ENCODE data around the gene ZNF555. TPM values are rescaled to one million over a fixed set of nuclear protein-coding genes. Genes with fewer than 3 reads are reported as not detected.
"Not testable (repeated sequence)": the region's sequence is repeated elsewhere in the genome, so short reads cannot be mapped to it uniquely, and the experiment has no call there.

The ZNF555 gene
- 1 to 10 TPM; 3.9 to 7.3 (median 4.8) TPM for total RNA-seq

GRCh38 chr19:2840794-2841791 lies at the start of gene ZNF555:
TSS of gene ZNF555 (plus strand) at chr19:2841475. CDS start at chr19:2841573, 98 bp downstream.
- DNase-seq (ENCODE audit: low spot score) (peak; percentile 98), ATAC-seq (ENCODE audit: low FRiP score) (peak; percentile 99)
- TF ChIP-seq CTCF (IDR thresholded peaks at IDR 0.05) = peak in 1 of 3 donors; percentile 43

DNA sequence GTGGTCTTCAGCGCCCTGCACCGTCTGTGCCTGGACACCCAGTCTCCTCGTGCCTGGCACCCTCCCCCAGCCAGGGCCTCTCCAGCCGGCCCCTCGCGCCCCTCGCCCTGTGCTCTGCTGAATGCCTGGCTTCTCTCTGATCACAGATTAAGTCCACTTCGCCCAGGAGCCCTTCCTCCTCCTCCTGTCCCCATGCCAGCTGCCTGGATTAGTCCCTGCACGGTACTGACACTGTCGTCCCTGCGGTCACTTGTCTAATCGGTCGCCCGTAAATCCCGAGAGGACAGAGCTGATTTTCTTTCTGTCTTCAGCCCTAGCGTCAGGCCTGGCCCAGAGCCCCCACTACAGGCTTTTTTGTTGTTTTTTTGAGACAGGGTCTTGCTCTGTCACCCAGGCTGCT lies 49.4 kb upstream of the ZNF555 start:
- ATAC-seq (ENCODE audit: low FRiP score) = no peak
- no peak for TF ChIP-seq CTCF (IDR thresholded peaks at IDR 0.05)

DNA sequence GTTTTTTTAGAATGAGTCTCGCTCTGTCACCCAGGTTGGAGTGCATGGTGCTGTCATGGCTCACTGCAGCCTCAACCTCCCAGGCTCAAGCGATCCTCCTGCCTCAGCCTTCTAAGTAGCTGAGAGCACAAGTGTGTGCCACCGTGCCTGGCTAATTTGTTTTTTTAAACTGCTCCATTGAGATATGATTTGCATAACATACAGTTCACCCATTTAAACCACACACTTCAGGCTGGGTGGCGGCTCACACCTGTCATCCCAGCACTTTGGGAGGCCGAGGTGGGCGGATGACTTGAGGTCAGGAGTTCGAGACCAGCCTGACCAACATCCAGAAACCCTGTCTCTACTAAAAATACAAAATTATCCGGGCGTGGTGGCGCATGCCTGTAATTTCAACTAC lies 48.6 kb upstream of the ZNF555 start:
- DNase-seq (ENCODE audit: low spot score); ATAC-seq (ENCODE audit: low FRiP score): not testable (repeated sequence)

More for the DNA sequence above, 49.4 kb upstream of the ZNF555 start:
- no peak for DNase-seq (ENCODE audit: low spot score)

GRCh38 chr19:2793126-2793525 lies 48.1 kb upstream of the ZNF555 start:
- no peak for TF ChIP-seq CTCF (IDR thresholded peaks at IDR 0.05)
- no peak for ATAC-seq (ENCODE audit: low FRiP score)
- DNase-seq (ENCODE audit: low spot score) = no peak

DNA sequence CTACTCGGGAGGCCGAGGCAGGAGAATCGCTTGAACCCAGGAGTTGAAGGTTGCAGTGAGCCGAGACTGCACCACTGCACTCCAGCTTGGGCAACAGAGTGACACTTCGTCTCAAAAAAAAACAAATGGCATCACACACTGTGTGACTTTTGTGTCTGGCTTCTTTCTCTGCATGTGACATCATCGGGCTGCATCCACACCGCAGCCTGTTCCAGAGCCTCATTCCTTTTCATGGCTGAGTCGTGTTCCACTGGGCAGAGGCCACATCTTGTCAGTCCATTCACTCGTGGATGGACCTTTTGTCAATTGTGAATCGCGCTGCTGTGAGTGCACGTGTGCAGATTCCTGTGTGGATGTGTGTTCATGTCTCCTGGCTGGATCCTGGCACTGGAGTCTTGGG lies 47.7 kb upstream of the ZNF555 start:
- no peak for ATAC-seq (ENCODE audit: low FRiP score)
- no peak for TF ChIP-seq CTCF (IDR thresholded peaks at IDR 0.05)
- no peak for DNase-seq (ENCODE audit: low spot score)

DNA sequence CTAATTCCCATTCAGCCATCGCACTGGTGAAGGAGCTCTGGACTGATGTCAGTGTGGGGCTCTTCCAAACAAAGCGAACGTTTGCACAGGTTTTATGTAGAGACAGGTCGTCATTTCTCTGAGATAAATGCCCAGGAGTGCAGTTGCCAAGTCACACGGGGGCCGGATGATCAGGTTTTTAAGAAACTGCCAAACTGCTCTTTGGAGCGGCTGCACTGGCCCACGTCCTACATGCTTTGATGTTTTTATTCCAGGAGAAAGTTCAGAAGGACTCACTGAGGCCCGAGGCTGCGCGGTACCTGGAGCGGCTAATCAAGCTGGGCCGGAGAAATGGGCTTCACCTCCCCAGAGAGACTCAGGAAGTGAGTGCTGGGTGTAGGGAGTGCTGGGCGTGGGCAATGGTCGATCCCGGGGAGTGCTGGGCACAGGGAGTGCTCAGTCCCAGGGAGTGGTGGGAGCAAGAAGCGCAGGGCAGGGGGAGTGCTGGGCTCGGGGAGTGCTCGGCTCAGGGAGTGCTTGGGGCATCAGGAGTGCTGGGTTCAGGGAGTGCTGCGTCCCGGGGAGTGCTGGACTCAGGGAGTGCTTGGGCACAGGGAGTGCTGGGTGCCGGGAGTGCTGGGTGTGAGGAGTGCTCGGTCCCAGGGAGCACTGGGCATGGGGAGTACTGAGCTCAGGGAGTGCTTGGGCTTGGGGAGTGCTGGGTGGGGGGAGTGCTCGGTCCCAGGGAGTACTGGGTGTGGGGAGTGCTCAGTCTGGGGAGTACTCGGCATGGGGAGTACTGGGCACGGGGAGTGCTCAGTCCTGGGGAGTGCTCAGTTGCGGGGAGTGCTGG lies 45.2 kb upstream of the ZNF555 start:
- DNase-seq (ENCODE audit: low spot score) (no peak), ATAC-seq (ENCODE audit: low FRiP score) (no peak)
- TF ChIP-seq CTCF (IDR thresholded peaks at IDR 0.05) = no peak

GRCh38 chr19:2796659-2797266 lies 44.5 kb upstream of the ZNF555 start:
- DNase-seq (ENCODE audit: low spot score) (no peak), ATAC-seq (ENCODE audit: low FRiP score) (no peak)
- TF ChIP-seq CTCF (IDR thresholded peaks at IDR 0.05) = no peak
